ENCODE results near the gene ADGRG7. TPM values are rescaled to one million over a fixed set of nuclear protein-coding genes. Genes with fewer than 3 reads are reported as not detected.

The ADGRG7 gene
- total and polyA plus RNA-seq, 9 of the 15 experiments (the other 6 are each of a cell fraction or from before 2014, with no cell fraction given): 0.03 TPM; not detected in 7

GRCh38 chr3:100614941-100615340 is 5.5 kb downstream of the ADGRG7 start:
- POLR2A ChIA-PET: no interaction called here
- DNase-seq (ENCODE audit: extremely low read depth in 1 of 4, low spot score in 3 of 4) (no peak), FAIRE-seq (no peak), ATAC-seq (no peak)
- in situ Hi-C loops (cut with MboI): loop anchor here (25.0 kb wide), 1 partner anchor 778 kb away; no protein-coding TSS in a partner anchor
- no peaks in the 10 kb centered on the region for H3K9me1 ChIP-seq (ENCODE audit: control insufficient read depth, insufficient read depth, low read length)
- no peak for TF ChIP-seq KLF10 (CRISPR knock-in tag; IDR thresholded peaks at IDR 0.05)
- TF ChIP-seq DIDO1 (tag; IDR thresholded peaks at IDR 0.05; ENCODE audit: low read depth): no peak
- TF ChIP-seq, protein P1, sequence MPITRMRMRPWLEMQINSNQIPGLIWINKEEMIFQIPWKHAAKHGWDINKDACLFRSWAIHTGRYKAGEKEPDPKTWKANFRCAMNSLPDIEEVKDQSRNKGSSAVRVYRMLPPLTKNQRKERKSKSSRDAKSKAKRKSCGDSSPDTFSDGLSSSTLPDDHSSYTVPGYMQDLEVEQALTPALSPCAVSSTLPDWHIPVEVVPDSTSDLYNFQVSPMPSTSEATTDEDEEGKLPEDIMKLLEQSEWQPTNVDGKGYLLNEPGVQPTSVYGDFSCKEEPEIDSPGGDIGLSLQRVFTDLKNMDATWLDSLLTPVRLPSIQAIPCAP (CRISPR knock-in tag; IDR thresholded peaks at IDR 0.05; ENCODE audit: borderline replicate concordance): no peak
- no peak for TF ChIP-seq KAT2B (IDR thresholded peaks at IDR 0.05; ENCODE audit: low read depth, low read length)
- TF ChIP-seq TRIM25 (IDR thresholded peaks at IDR 0.05; ENCODE audit: borderline replicate concordance): no peak
- TF ChIP-seq JUN (IDR thresholded peaks at IDR 0.05; ENCODE audit: borderline replicate concordance, low read depth, low read length): no peak
- TF ChIP-seq JUN (CRISPR knock-in tag; IDR thresholded peaks at IDR 0.05; ENCODE audit: borderline replicate concordance): no peak
- TF ChIP-seq ZNF444 (CRISPR knock-in tag; IDR thresholded peaks at IDR 0.05): no peak
- TF ChIP-seq GABPA (tag; conservative IDR thresholded peaks at IDR 0.05; ENCODE audit: low read depth): no peak
- no peak for TF ChIP-seq CCNT2 (IDR thresholded peaks at IDR 0.05; ENCODE audit: borderline replicate concordance, extremely low read depth, insufficient read length, low read depth, low read length)
- H3K9ac ChIP-seq (ENCODE audit: insufficient read depth in 1 of 2, low read depth in 2 of 2, low read length in 2 of 2): no peak overlapping the region
- no peaks in the 10 kb centered on the region for H3K79me2 ChIP-seq (ENCODE audit: control insufficient read depth, insufficient read depth, low read length)
- H3K9me3 ChIP-seq (replicated peaks; ENCODE audit: control insufficient read depth, insufficient read depth, low read depth, low read length): no peaks in the 10 kb centered on the region
- no peak overlapping the region for H3K27ac ChIP-seq (ENCODE audit: extremely low read depth, low read depth, low read length)
- H3K4me1 ChIP-seq (replicated peaks in 1 of 2; ENCODE audit: control insufficient read depth in 2 of 2, insufficient read depth in 2 of 2, low read length in 2 of 2): no peaks in the 10 kb centered on the region; a peak in 1 of 5 replicates
- no peaks in the 10 kb centered on the region for H3K36me3 ChIP-seq (ENCODE audit: control insufficient read depth, insufficient read depth, low read length)
- H3K4me3 ChIP-seq: no peak overlapping the region
- no peak overlapping the region for H3K4me2 ChIP-seq (ENCODE audit: insufficient read depth, low read length)
- BruUV-seq (replicated peaks): no TSS peak
- no peak overlapping the region for H2AFZ ChIP-seq (ENCODE audit: low read depth, low read length)
- no peaks in the 10 kb centered on the region for H3K27me3 ChIP-seq (ENCODE audit: control insufficient read depth in 2 of 2, insufficient read depth in 2 of 2, low read length in 2 of 2)
- CTCF ChIA-PET (ENCODE audit: low intra/inter-chr PET ratio): no interaction called here
- no peaks in the 10 kb centered on the region for H4K20me1 ChIP-seq (replicated peaks; ENCODE audit: control insufficient read depth, insufficient read depth, low read length)
- intact Hi-C loops (cut with micrococcal nuclease): no loop called here
